Gastroesophageal sphincter (tissue), 3 donors: ENCODE data around the gene CEBPB.

Experiments
- EP300 ChIP-seq: sonication (generic); formaldehyde crosslinking; IDR thresholded peaks from one replicate; pipeline ENCODE4 v1.6.1; 2017; ENCODE audit warnings: antibody characterized with exemption, mild to moderate bottlenecking
- POLR2A ChIP-seq, 2 donors: fragments of 450-650 bp; IDR thresholded peaks; one replicate each; pipeline ENCODE4 v1.6.1; 2017; ENCODE audit warnings: antibody characterized with exemption in 2 of 2, mild to moderate bottlenecking in 2 of 2, moderate library complexity in 1 of 2
- POLR2AphosphoS5 ChIP-seq: sonication (generic); formaldehyde crosslinking; IDR thresholded peaks from one replicate; pipeline ENCODE4 v1.6.1; 2017; ENCODE audit warnings: antibody characterized with exemption
- TF ChIP-seq, protein P1 (sequence below), 4 experiments: fragments of 200-600 bp in 2 of 4; fragments of 450-650 bp in 2 of 4; sonication (generic) in 1 of 4; IDR thresholded peaks; one replicate each; pipeline ENCODE4 v1.5.1; 2017 to 2019; ENCODE audit warnings: antibody characterized with exemption in 4 of 4, mild to moderate bottlenecking in 2 of 4, moderate library complexity in 2 of 4

DNA sequence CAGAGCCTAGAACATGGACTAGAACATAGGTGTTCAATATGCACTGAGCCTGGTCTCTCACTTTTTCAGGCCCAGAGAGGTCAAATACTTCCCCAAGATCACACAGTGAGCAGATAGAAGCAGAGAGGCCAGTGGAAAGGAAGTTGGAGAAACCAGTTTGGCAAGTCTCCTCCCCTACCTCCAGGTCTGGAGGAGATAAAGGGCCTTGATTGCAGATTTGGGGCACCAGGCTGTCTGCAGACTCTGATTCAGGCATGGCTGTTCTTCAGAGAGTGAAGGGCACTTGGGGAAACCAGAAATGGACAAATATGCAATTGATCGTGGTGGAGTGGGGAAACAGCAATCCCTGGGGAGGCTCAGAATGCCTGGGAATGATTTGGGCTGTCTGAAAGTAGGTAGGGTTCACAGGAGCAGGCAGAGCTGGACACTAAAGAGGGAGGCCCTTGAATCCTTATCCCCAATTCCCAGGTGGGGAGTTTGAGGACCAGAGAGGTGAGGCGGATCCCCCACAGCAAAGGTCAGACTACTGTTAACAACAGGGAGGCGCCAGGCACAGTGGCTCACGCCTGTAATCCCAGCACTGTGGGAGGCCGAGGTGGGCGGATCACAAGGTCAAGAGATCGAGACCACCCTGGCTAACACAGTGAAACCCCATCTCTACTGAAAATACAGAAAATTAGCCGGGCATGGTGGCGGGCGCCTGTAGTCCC lies 39.4 kb upstream of the CEBPB start:
- TF ChIP-seq, protein P1, sequence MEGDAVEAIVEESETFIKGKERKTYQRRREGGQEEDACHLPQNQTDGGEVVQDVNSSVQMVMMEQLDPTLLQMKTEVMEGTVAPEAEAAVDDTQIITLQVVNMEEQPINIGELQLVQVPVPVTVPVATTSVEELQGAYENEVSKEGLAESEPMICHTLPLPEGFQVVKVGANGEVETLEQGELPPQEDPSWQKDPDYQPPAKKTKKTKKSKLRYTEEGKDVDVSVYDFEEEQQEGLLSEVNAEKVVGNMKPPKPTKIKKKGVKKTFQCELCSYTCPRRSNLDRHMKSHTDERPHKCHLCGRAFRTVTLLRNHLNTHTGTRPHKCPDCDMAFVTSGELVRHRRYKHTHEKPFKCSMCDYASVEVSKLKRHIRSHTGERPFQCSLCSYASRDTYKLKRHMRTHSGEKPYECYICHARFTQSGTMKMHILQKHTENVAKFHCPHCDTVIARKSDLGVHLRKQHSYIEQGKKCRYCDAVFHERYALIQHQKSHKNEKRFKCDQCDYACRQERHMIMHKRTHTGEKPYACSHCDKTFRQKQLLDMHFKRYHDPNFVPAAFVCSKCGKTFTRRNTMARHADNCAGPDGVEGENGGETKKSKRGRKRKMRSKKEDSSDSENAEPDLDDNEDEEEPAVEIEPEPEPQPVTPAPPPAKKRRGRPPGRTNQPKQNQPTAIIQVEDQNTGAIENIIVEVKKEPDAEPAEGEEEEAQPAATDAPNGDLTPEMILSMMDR (IDR thresholded peaks at IDR 0.05), result no peak
- TF ChIP-seq POLR2A (IDR thresholded peaks at IDR 0.05), result no peak
- TF ChIP-seq POLR2AphosphoS5, result no peak
- TF ChIP-seq EP300, result no peak
